ENCODE measurements around the gene STX10.
A peak's percentile ranks its signal among the peaks of the same experiment; 100 is the strongest.
"Not testable (repeated sequence)": the region's sequence is repeated elsewhere in the genome, so short reads cannot be mapped to it uniquely, and the experiment has no call there.

STX10 gene, protein sequence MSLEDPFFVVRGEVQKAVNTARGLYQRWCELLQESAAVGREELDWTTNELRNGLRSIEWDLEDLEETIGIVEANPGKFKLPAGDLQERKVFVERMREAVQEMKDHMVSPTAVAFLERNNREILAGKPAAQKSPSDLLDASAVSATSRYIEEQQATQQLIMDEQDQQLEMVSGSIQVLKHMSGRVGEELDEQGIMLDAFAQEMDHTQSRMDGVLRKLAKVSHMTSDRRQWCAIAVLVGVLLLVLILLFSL

DNA sequence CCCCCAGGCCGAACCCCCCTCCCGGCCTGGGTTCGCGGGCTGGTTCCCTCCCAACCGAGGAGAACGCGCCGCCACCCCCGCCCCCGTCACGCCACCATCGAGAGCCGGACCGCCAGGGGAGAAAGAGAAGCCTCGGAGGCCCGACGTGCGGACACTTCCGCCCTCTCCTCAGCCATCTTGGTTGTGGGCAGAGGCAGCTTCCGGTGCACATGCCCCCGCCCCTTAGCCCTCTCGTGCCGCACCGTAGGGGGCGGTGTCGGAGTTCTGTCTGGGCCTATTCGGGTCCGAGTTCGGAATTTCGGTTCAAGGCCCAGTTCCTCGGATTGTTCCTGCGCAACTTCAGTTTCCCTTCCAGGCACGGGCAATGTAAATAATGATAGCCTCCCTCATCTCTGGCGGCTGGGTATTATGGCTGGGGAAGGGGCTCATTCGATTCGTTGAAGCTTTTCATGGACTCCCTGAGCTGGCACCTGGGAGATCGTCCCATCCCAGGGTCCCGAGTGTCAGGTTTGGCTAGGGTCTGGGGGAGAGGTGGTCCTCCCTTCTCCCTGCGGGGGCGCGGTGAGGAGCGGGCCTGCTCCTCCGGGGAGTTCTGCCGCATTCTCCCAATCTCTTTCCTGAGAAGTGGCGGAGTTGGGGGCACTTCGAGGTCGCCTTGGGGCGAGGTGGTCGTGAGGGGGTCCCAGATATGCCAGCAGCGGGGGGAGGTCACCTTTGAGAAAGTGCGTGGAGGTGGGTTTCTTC lies at the start of gene STX10, which contains the start of gene IER2:
Gene STX10, minus strand, starts transcription at position 189 of the 744 bp plus-strand sequence. CDS start 202 bp downstream, outside the sequence.
Gene IER2, plus strand, starts transcription at position 225 of the 744 bp plus-strand sequence. CDS start 2,776 bp downstream, outside the sequence.
- DNase-seq = peak; percentile 84 to 88

DNA sequence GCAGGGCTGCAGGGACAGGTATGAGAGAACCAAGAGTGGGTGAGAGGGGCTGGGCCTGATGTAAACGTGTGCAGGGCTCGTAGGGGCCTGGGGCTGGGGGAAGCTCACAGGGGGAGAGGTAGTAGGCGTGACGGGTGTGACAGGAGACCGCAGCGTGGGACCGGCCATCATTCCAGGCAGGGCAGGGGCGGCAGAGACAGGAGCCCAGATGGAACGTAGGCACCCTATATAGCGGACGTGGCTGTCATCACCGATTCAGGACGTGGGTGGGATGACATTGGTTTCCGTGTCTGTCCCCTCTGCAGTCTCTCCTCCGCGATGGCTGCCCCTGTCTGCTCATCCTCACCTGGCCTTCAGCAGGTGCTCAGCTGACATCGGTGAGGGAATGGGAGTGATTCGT lies 48.5 kb upstream of the STX10 start:
- no peak for DNase-seq

DNA sequence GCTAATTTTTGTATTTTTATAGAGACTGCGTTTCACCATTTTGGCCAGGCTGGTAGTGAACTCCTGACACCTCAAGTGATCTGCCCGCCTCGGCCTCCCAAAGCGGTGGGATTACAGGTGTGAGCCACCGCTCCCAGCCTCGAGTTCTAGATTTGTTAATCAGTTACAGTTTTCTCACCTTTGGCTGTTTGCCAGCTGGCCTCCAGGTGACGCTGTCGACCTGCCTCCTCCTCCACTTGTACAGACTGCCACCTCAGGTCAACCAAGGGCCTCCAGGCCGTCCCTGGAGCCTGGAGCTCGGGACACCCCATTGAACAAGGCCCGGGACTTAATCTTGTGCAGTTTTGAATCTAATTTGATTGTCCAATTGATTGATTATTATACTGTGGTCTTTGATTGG lies 45.5 kb upstream of the STX10 start:
- peak; percentile 45 to 50 for DNase-seq

DNA sequence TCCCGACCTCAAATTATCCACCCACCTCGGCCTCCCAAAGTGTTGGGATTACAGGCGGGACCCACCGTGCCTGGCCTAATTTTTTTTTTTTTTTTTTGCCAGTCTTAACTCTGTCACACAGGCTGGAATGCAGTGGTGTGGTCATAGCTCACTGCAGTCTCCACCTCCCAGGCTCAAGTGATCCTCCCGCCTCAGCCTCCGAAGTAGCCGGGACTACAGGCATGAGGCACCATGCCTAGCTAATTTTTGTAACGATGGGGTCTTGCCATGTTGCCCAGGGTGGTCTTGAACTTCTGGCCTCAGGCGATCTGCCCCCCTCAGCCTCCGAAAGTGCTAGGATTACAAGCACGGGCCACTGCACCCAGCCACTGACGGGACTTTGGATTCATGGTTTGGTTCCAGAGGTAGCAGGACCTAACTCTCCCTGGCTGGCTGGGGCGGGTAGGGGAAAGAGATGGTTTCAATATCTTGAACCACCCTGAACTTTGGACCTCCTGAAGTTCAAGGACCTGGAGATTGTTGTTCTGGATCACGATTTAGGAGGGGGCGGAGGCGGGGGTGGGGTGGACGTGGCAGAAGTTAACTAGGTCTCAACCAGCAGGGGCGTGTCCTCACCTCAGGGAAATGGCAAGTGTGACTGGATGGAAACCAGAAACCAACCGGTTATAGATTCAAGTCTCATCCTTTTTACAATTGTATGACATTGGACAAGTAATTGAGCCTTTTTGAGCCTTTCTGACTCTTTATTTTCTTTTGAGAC lies 40.8 kb upstream of the STX10 start:
- DNase-seq = no peak

DNA sequence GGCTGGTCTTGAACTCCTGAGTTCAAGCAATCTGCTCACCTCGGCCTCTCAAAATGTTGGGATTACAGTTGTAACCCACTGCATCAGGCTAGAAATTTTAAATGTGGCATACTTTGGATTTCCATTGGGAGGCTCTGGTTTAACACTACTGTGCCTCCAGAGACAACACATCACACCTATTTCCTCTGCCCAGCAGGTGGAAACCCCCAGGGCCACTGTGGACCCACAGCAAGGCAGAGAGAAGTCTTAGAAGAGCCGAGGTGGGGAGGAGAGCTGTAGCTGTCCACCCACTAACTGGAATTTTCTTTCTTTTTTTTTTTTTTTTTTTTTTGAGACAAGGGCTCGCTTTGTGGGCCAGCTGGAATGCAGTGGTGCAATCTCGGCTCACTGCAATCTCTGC lies 39.4 kb upstream of the STX10 start:
- DNase-seq = no peak

DNA sequence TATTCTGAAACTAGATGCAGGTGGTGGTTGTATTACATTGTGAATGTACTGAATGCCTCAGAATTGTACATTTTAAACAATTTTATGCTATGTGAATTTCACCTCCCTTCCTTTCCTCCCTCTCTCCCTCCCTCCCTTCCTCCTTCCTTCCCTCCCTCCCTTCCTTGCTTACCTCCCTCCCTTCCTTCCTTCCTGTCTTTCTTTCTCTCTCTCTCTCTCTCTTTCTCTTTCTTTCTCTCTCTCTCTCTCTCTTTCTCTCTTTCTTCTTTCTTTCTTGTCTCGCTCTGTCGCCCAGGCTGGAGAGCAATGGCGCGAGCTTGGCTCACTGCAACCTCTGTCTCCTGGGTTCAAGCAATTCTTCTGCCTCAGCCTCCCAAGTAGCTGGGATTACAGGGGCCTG lies 37.2 kb upstream of the STX10 start:
- no peak for DNase-seq

DNA sequence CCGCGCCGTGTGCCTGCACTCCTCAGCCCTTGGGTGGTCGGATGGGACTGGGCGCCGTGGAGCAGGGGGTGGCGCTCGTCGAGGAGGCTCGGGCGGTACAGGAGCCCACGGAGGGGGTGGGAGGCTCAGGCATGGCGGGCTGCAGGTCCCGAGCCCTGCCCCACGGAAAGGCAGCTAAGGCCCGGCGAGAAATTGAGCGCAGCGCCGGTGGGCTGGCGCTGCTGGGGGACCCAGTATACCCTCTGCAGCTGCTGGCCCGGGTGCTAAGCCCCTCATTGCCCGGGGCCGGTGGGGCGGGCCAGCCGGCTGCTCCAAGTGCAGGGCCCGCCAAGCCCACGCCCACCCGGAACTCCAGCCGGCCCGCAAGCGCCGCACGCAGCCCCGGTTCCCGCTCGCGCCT lies 36.5 kb upstream of the STX10 start:
- not testable (repeated sequence) for DNase-seq

DNA sequence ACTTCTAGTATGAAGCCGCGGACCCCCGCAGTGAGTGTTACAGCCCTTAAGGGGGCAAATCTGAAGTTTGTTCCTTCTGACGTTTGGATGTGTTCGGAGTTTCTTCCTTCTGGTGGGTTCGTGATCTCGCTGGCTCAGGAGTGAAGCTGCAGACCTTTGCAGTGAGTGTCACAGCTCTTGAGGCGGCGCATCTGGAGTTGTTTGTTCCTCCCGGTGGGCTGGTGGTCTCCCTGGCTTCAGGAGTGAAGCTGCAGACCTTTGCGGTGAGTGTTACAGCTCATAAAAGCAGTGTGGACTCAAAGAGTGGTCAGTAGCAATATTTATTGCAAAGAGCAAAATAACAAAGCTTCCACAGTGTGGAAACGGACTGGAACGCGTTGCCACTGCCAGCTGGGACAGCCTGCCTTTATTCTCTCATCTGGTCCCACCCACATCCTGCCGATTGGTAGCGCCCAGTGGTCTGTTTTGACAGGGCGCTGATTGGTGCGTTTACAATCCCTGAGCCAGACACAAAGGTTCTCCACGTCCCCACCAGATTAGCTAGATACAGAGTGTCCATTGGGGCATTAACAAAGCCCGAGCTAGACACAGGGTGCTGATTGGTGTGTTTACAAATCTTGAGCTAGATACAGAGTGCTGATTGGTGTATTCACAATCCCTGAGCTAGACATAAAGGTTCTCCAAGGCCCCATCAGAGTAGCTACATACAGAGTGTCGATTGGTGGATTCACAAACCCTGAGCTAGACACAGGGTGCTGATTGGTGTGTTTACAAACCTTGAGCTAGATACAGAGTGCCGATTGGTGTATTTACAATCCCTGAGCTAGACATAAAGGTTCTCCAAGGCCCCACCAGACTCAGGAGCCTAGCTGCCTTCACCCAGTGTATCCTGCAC lies 35.8 kb upstream of the STX10 start:
- not testable (repeated sequence) for DNase-seq

DNA sequence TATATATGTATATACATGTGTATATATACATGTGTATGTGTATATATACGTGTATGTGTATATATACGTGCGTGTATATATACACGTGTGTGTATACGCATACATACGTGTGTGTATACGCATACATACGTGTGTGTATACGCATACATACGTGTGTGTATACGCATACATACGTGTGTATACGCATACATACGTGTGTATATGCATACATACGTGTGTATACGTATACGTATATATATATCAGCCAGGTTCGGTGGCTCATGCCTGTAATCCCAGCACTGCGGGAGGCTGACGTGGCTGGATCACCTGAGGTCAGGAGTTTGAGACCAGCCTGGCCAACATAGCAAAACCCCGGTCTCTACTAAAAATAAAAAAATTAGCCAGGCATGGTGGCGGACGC lies 34.8 kb upstream of the STX10 start:
- DNase-seq = not testable (repeated sequence)

DNA sequence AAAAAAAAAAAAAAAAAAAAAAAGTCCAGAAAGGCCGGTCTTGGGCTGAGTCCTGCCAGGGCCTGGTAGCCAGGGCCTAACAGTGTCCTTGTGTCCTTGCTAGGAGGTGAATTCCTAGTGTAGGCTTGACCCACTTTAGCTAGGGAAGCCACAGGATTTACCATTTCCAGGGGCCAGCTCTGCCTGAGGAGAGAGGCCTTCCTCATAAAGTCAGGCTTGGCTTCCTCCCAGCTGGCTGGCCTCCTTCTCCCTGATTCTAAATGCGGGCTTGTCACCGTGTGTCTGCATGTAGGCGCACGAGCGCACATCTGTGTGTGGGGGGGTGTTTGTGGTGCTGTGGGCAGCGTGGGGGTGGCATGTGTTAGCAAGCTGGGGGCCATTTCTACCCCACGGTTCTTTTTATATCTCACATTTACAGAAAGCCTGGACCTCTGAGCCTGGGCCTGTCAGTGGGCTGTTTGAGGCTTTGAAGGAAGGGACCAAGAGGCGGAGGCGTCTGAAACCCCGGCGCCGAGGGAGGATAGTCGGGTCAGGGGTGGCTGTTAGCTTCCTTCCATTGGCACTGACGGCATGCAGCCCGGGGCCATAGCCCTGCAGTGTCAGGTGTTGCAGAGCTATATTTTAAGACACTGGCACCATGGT lies 31.7 kb upstream of the STX10 start:
- no peak for DNase-seq

DNA sequence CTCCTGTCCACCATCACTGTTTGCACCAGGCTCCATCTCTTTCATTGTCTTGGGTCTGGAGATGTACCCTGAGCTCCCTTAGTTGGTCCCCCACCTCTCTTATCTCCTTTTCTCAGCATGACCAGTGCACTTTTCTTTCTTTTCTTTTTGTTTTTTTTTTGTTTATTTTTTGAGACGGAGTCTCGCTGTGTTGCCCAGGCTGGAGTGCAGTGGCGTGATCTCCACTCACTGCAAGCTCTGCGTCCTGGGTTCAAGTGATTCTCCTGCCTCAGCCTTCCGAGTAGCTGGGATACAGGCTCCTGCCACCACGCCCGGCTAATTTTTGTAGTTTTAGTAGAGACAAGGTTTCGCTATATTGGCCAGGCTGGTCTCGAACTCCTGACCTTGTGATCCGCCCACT lies 28.1 kb upstream of the STX10 start:
- DNase-seq = not testable (repeated sequence)

DNA sequence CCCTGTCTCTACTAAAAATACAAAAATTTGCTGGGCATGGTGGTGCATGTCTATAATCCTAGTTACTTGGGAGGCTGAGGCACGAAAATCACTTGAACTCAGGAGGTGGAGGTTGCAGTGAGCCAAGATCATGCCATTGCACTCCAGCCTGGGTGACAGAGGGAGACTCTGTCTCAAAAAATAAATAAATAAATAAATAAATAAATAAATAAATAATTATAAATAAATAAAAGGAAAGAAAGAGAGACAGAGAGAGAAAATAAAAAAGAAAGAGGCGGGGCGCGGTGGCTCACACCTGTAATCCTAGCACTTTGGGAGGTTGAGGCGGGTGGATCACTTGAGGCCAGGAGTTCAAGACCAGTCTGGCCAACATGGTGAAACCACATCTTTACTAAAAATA lies 27.4 kb upstream of the STX10 start:
- DNase-seq = not testable (repeated sequence)

DNA sequence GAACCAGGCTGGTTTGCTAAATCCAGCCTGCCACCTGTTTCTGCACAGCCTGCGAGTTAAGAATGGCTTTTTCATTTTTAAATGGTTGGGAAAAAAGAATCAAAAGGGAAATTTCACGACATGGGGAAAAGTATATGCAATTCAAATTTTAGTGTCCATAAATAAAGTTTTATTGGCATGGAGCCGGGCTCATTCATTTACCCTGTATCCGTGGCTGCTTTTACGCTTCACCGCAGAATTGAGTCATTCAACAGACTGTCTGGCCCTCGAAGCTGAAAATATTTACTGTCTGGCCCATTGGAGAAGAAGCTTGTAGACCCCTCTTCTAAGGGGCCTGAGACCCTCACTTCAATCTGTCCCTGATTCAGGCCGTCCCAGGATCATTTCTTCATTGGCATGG lies 26.2 kb upstream of the STX10 start:
- no peak for DNase-seq

DNA sequence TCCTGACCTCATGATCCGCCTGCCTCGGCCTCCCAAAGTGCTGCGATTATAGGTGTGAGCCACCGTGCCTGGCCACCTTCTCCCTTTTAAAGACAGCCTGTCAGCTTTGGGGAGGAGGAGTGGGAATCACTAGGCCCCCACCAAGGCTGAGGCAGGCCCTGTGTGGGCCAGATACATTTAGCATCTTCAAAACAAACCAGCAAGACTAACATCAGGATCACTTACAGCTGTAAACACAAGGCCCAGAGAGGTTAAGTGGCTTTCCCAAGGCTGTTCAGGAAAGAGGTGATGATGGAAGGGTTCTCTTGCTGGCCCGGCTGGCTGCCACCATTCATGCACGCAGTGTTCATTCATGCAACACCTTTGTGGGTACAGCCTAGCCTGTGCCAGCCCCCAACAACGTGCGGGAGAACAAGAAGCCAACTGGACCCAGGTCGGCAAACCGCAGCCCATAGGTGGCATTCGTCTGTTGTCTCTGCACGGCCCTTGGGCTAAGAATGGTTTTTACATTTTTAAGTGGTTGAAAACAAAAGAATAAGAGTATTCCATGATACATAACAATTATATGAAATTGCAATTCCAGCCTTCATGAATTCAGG lies 23.1 kb upstream of the STX10 start:
- DNase-seq = no peak

DNA sequence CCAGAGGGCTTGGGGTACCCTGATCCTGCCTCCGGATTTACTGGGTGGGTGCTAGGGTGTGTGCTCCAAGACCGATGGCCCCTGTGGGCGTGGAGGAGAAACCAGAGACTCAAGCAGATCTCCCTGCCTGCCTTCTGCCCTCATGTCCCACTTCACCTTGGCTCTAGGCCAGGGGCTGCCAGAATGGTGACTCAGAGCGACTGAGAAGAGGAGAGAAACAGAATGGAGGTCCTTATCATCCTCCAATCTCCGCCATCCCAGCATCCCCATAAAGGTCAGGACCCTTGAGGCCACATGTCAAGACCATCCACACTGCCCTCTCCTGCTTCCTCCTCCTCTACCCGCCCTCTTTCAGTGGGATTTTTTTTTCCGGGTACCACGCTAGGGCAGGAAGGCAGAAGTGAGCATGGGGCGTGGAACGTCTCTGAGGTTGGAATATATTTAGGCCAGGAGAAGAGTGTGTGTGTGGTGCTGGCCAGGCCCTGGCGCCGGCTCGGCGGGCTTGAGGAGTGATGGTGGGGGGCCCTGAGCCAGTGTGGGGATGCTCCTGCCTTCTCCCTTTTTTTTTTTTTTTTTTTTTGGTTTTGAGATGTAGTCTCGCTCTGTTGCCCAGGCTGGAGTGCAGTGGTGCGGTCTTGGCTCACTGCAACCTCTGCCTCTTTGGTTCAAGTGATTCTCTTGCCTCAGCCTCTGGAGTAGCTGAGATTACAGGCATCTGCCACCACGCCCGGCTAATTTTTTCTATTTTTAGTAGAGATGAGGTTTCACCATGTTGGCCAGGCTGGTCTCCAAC lies 22.4 kb upstream of the STX10 start:
- DNase-seq = peak in 1 of 2 donors; percentile 75

DNA sequence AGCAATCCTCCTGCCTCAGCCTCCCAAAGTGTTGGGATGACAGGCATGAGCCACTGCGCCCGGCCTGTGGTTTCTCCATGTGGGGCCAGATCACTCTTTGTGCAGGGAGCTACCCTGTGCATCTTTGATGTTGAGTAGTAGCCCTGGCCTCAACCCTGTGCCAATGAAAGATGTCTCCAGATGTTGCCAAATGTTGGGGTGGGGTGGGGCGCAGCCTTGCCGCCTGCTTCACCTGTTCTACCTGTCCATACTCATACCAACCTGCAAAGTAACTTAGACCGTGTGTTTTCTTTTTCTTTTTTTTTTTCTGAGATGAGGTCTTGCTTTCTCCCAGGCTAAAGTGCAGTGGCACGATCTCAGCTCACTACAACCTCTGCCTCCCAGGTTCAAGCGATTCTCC lies 21.0 kb upstream of the STX10 start:
- DNase-seq = no peak

DNA sequence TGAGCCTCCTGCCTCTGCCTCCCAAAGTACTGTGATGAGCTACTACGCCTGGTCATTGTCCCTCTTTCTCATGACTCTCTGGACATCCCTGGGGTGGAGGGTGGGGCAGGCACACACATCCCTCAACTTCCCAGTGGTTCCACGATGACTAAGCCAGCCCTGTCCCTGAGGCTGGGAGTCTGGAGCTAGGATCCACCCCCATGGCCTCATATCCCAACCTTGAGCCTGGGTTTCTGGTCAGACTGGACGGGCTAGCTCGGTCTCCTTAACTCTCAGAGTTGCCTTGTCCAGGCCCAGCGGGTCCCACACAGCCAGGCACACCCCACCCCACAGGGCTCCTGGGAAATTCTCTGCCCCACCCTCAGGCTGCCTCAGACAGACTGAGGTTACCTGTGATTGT lies 19.6 kb upstream of the STX10 start:
- DNase-seq = no peak

DNA sequence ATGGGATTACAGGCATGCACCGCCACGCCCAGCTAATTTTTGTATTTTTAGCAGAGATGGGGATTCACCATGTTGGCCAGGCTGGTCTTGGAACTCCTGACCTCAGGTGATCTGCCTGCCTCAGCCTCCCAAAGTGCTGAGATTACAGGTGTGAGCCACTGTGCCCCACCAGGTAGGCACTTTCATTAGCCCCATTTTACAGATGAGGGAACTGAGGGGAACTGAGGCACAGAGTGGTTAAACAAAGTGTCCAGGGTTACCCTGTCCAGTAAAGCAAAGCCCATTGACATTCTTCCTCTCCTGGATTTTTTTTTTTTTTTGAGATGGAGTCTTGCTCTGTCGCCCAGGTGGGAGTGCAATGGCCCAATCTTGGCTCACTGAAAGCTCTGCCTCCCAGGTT lies 16.0 kb upstream of the STX10 start:
- not testable (repeated sequence) for DNase-seq

DNA sequence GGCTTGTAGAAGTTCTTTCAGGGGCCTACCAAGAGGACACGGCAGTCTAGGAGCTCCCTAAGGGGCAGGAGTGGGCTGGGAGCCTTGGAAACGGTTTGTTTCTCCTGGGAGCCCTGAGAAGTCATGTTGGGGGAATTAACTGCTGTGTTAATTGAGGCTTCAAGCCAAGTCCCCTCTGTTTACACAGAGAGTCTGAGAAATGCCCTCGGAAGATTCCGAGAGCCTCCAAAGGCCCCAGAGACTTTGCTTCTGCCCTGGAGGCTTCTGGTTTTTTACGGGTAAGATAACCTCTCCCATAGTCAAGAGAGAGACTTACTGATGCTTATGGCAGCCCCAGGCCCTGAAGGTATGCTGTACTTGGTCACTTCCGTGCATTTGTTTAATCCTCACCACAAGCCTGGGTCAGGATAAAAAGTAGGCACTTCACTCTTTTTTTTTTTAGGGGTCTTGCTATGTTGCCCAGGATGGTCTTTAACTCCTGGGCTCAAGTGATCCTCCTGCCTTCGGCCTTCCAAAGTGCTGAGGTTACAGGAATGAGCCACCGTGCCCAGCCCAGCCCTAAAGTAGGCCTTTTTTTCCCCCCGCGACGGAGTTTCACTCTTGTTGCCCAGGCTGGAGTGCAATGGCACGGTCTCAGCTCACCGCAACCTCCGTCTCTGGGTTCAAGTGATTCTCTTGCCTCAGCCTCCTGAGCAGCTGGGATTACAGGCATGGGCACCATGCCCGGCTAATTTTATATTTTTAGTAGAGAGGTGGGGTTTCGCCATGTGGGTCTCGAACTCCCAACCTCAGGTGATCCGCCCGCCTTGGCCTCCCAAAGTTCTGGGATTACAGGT lies 15.2 kb upstream of the STX10 start:
- no peak for DNase-seq

All from stimulated activated CD4-positive, alpha-beta T cell treated with anti-CD3 and anti-CD28 coated beads, Interleukin-2, amount 100 ng/mL, for 48 hours (primary cell).